SK-N-SH treated with all-trans-retinoic acid at 6 μM for 48 hours (cell line): ENCODE results near the gene PIGV.
A peak's percentile ranks its signal among the peaks of the same experiment; 100 is the strongest.

ENCODE experiments used
- ATAC-seq: fragments of 200-7000 bp; cut with Tn5 transposase; 3 replicates; pipeline ENCODE4 v1.9.1; 2020; ENCODE audit warnings: mild to moderate bottlenecking, moderate library complexity
- ARNTL ChIP-seq: fragments of 450-650 bp; formaldehyde crosslinking; IDR thresholded peaks from 2 replicates; pipeline ENCODE4 v1.5.0; 2020; ENCODE audit warnings: low read depth, mild to moderate bottlenecking, moderate library complexity, borderline replicate concordance
- BACH2 ChIP-seq: fragments of 250-450 bp; sonication (Bioruptor Pico); IDR thresholded peaks from 2 replicates; pipeline ENCODE4 v1.9.0; 2021; ENCODE audit warnings: mild to moderate bottlenecking, borderline replicate concordance
- CREB5 ChIP-seq: fragments of 250-450 bp; sonication (Bioruptor Pico); IDR thresholded peaks from 2 replicates; pipeline ENCODE4 v1.5.1; 2020; ENCODE audit warnings: low read depth, mild to moderate bottlenecking, moderate library complexity
- CSDC2 ChIP-seq: fragments of 250-450 bp; sonication (Bioruptor Pico); IDR thresholded peaks from 2 replicates; pipeline ENCODE4 v1.5.0; 2020; ENCODE audit warnings: mild to moderate bottlenecking, moderate library complexity
- CSRNP3 ChIP-seq: fragments of 250-450 bp; sonication (Bioruptor Pico); IDR thresholded peaks from 2 replicates; pipeline ENCODE4 v1.5.1; 2021; ENCODE audit warnings: mild to moderate bottlenecking, moderate library complexity
- ESRRG ChIP-seq: fragments of 250-450 bp; sonication (Bioruptor Pico); IDR thresholded peaks from 2 replicates; pipeline ENCODE4 v1.6.1; 2021; ENCODE audit warnings: mild to moderate bottlenecking
- GLIS3 ChIP-seq: fragments of 250-450 bp; sonication (Bioruptor Pico); IDR thresholded peaks from 2 replicates; pipeline ENCODE4 v1.5.0; 2020; ENCODE audit warnings: mild to moderate bottlenecking, moderate library complexity
- OSR1 ChIP-seq: fragments of 250-450 bp; sonication (Bioruptor Pico); IDR thresholded peaks from 2 replicates; pipeline ENCODE4 v1.8.0; 2022; ENCODE audit warnings: moderate library complexity, mild to moderate bottlenecking, inconsistent platforms
- PATZ1 ChIP-seq: fragments of 250-450 bp; sonication (Bioruptor Pico); IDR thresholded peaks from 2 replicates; pipeline ENCODE4 v1.8.0; 2020; ENCODE audit warnings: mild to moderate bottlenecking, moderate library complexity, borderline replicate concordance
- POU6F1 ChIP-seq: fragments of 250-450 bp; sonication (Bioruptor Pico); IDR thresholded peaks from 2 replicates; pipeline ENCODE4 v1.8.0; 2021; ENCODE audit warnings: low read depth, mild to moderate bottlenecking, moderate library complexity, borderline replicate concordance
- PPARA ChIP-seq: fragments of 250-450 bp; sonication (Bioruptor Pico); IDR thresholded peaks from 2 replicates; pipeline ENCODE4 v1.5.0; 2020; ENCODE audit warnings: mild to moderate bottlenecking, borderline replicate concordance
- RARB ChIP-seq: fragments of 250-450 bp; sonication (Bioruptor Pico); IDR thresholded peaks from 2 replicates; pipeline ENCODE4 v1.8.0; 2021; ENCODE audit warnings: mild to moderate bottlenecking, moderate library complexity
- SNAI2 ChIP-seq: fragments of 250-450 bp; sonication (Bioruptor Pico); IDR thresholded peaks from 2 replicates; pipeline ENCODE4 v1.5.0; 2020; ENCODE audit warnings: mild to moderate bottlenecking, moderate library complexity
- TCF4 ChIP-seq: fragments of 250-450 bp; sonication (Bioruptor Pico); IDR thresholded peaks from 2 replicates; pipeline ENCODE4 v1.8.0; 2021; ENCODE audit warnings: mild to moderate bottlenecking, moderate library complexity, borderline replicate concordance
- ZC3H10 ChIP-seq: fragments of 250-450 bp; sonication (Bioruptor Pico); IDR thresholded peaks from 2 replicates; pipeline ENCODE4 v1.5.1; 2021; ENCODE audit warnings: mild to moderate bottlenecking, moderate library complexity
- ZFP3 ChIP-seq: fragments of 250-450 bp; sonication (Bioruptor Pico); IDR thresholded peaks from 2 replicates; pipeline ENCODE4 v1.5.0; 2020; ENCODE audit warnings: mild to moderate bottlenecking, moderate library complexity
- ZFP30 ChIP-seq: fragments of 450-650 bp; formaldehyde crosslinking; IDR thresholded peaks from 2 replicates; pipeline ENCODE4 v1.5.0; 2022; ENCODE audit warnings: mild to moderate bottlenecking, moderate library complexity
- ZNF565 ChIP-seq: fragments of 450-650 bp; formaldehyde crosslinking; conservative IDR thresholded peaks from 2 replicates; pipeline ENCODE4 v1.5.0; 2020; ENCODE audit warnings: low read depth, mild to moderate bottlenecking, moderate library complexity
- ZNF70 ChIP-seq: fragments of 450-650 bp; formaldehyde crosslinking; IDR thresholded peaks from 2 replicates; pipeline ENCODE4 v1.5.0; 2020; ENCODE audit warnings: mild to moderate bottlenecking, moderate library complexity
- ZNF8 ChIP-seq: fragments of 450-650 bp; formaldehyde crosslinking; IDR thresholded peaks from 2 replicates; pipeline ENCODE4 v1.5.0; 2020; ENCODE audit warnings: mild to moderate bottlenecking, moderate library complexity

The PIGV gene

GRCh38 chr1:26761217-26761616 is 26.5 kb upstream of the PIGV start (continued):
- TF ChIP-seq ZNF70 (CRISPR knock-in tag) (no peak), CSDC2 (CRISPR knock-in tag) (no peak), ESRRG (CRISPR knock-in tag) (no peak), ZNF565 (CRISPR knock-in tag) (no peak), BACH2 (no peak), CSRNP3 (CRISPR knock-in tag) (no peak)

- ATAC-seq: no peak
- TF ChIP-seq PPARA (CRISPR knock-in tag): no peak
- TF ChIP-seq ARNTL: no peak
- TF ChIP-seq PATZ1 (CRISPR knock-in tag): no peak
- TF ChIP-seq RARB: no peak
- no peak for TF ChIP-seq ZNF565 (CRISPR knock-in tag)
Measured at GRCh38 chr1:26767714-26768113, 20.0 kb upstream of the PIGV start.

- peak; percentile 4; the same call in 1 of the 3 replicates for ATAC-seq
- no peak for TF ChIP-seq ARNTL
- TF ChIP-seq PATZ1 (CRISPR knock-in tag): no peak
- no peak for TF ChIP-seq ZC3H10 (CRISPR knock-in tag)
- no peak for TF ChIP-seq CSDC2 (CRISPR knock-in tag)
- no peak for TF ChIP-seq SNAI2 (CRISPR knock-in tag)
- TF ChIP-seq BACH2: no peak
- TF ChIP-seq ZFP3: no peak
- no peak for TF ChIP-seq GLIS3 (CRISPR knock-in tag)
- TF ChIP-seq CSRNP3 (CRISPR knock-in tag): no peak
- no peak for TF ChIP-seq ZFP30 (CRISPR knock-in tag)
- no peak for TF ChIP-seq TCF4
- TF ChIP-seq RARB: no peak
- no peak for TF ChIP-seq CREB5
- TF ChIP-seq OSR1 (CRISPR knock-in tag): no peak
Measured at GRCh38 chr1:26768755-26769154, 19.0 kb upstream of the PIGV start.

GRCh38 chr1:26771285-26771642 is 16.5 kb upstream of the PIGV start:
- TF ChIP-seq PATZ1 (CRISPR knock-in tag) (no peak), POU6F1 (no peak), ZNF8 (CRISPR knock-in tag) (no peak), ZNF70 (CRISPR knock-in tag) (no peak), RARB (no peak), TCF4 (no peak), ZC3H10 (CRISPR knock-in tag) (no peak), BACH2 (no peak)
- peak; percentile 41 for ATAC-seq
